Measurements from ENCODE around the gene PHLDA1. TPM values are rescaled to one million over a fixed set of nuclear protein-coding genes. Genes with fewer than 3 reads are reported as not detected.

The PHLDA1 gene
- total RNA-seq, 1 donor from 2014 or later = 22.8 TPM

- Histone ChIP-seq H3K36me3 (no peaks in the 10 kb centered on the region), H3K9me3 (replicated peaks) (no peaks in the 10 kb centered on the region), H3K4me1 (peaks cover 13% of the 10 kb centered on the region), H3K27me3 (ENCODE audit: low read depth) (no peaks in the 10 kb centered on the region), H3K27ac (replicated peaks) (peak overlapping the region; percentile 50), H3K4me3 (no peak overlapping the region)
- no peak for TF ChIP-seq CTCF (IDR thresholded peaks at IDR 0.05; ENCODE audit: borderline replicate concordance)
- DNase-seq = no peak
- intact Hi-C loops (cut with micrococcal nuclease) = no loop called here
These were observed 33.9 kb downstream of the PHLDA1 start for GRCh38 chr12:75997658-75998057.

DNA sequence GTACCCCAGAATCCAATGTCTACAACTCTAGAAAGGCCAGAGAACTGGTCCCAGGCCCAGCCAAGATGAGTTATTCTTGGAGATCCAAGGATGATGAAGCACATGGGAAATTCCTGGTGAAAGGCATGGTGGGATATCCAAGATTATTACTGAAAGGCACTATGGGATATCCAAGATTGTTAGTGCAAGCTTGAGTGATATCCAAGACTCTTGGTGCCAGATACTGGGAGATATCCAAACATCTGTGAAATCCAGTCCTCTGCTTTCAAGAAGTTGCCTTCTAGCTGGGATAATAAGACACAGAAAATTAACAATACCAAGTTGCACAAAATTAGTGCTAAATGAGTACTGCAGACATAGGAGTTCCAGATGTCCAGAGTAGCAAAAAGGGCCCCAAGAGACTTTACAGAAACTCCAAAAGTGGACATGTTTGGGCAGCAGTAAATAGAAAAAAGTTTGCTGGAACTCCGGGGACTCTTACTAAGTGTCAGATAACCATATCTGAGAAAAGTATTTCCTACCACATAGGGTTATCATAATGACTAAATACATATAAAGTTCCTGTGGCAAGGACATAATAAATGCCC is 34.6 kb downstream of the PHLDA1 start:
- H3K27me3 ChIP-seq (ENCODE audit: low read depth) = no peaks in the 10 kb centered on the region
- no peaks in the 10 kb centered on the region for H3K36me3 ChIP-seq
- intact Hi-C loops (cut with micrococcal nuclease) = no loop called here
- H3K4me1 ChIP-seq = peaks cover 13% of the 10 kb centered on the region
- TF ChIP-seq CTCF (IDR thresholded peaks at IDR 0.05; ENCODE audit: borderline replicate concordance) = no peak
- no peaks in the 10 kb centered on the region for H3K9me3 ChIP-seq (replicated peaks)
- H3K4me3 ChIP-seq = no peak overlapping the region
- no peak for DNase-seq
- peak overlapping the region; percentile 50 for H3K27ac ChIP-seq (replicated peaks)

- intact Hi-C loops (cut with micrococcal nuclease) = no loop called here
- H3K27me3 ChIP-seq (ENCODE audit: low read depth) = no peaks in the 10 kb centered on the region
- no peak overlapping the region for H3K4me3 ChIP-seq
These were observed 35.9 kb downstream of the PHLDA1 start for GRCh38 chr12:75995691-75996090.

GRCh38 chr12:75994069-75994740 is 37.4 kb downstream of the PHLDA1 start:
- TF ChIP-seq CTCF (IDR thresholded peaks at IDR 0.05; ENCODE audit: borderline replicate concordance) = no peak
- intact Hi-C loops (cut with micrococcal nuclease) = no loop called here
- Histone ChIP-seq H3K4me1 (peaks cover 13% of the 10 kb centered on the region), H3K36me3 (no peaks in the 10 kb centered on the region), H3K4me3 (no peak overlapping the region), H3K27ac (replicated peaks) (no peak overlapping the region), H3K9me3 (replicated peaks) (no peaks in the 10 kb centered on the region), H3K27me3 (ENCODE audit: low read depth) (no peaks in the 10 kb centered on the region)
- DNase-seq = no peak

More at GRCh38 chr12:75995691-75996090, 35.9 kb downstream of the PHLDA1 start:
- peaks cover 13% of the 10 kb centered on the region for H3K4me1 ChIP-seq
- no peak overlapping the region for H3K27ac ChIP-seq (replicated peaks)
- no peak for TF ChIP-seq CTCF (IDR thresholded peaks at IDR 0.05; ENCODE audit: borderline replicate concordance)
- DNase-seq = no peak
- no peaks in the 10 kb centered on the region for H3K9me3 ChIP-seq (replicated peaks)
- no peaks in the 10 kb centered on the region for H3K36me3 ChIP-seq

GRCh38 chr12:75991753-75992152 is 39.8 kb downstream of the PHLDA1 start:
- H3K4me1 ChIP-seq = peaks cover 3% of the 10 kb centered on the region
- H3K4me3 ChIP-seq = no peak overlapping the region
- H3K27me3 ChIP-seq (ENCODE audit: low read depth) = no peaks in the 10 kb centered on the region
- TF ChIP-seq CTCF (IDR thresholded peaks at IDR 0.05; ENCODE audit: borderline replicate concordance) = no peak
- intact Hi-C loops (cut with micrococcal nuclease) = no loop called here
- H3K9me3 ChIP-seq (replicated peaks) = peaks cover 11% of the 10 kb centered on the region
- no peaks in the 10 kb centered on the region for H3K36me3 ChIP-seq
- H3K27ac ChIP-seq (replicated peaks) = no peak overlapping the region
- DNase-seq = no peak

Data from left ventricle myocardium inferior (tissue), 1 donor.